Hepatocyte (in vitro differentiated cells): ENCODE measurements around the gene OR2S2.

Experiments
- EZH2 ChIP-seq: fragments of 200-600 bp; sonication (generic); IDR thresholded peaks from 2 replicates; pipeline ENCODE4 v1.6.1; 2016; ENCODE audit warnings: antibody characterized with exemption, mild to moderate bottlenecking, borderline replicate concordance
- TF ChIP-seq, protein P1 (sequence below): fragments of 200-600 bp; sonication (generic); IDR thresholded peaks from 2 replicates; pipeline ENCODE4 v1.5.1; 2016; ENCODE audit warnings: antibody characterized with exemption, mild to moderate bottlenecking; ENCODE audit not compliant: poor library complexity

GRCh38 chr9:35933550-35934067, 24.3 kb downstream of the OR2S2 start:
- TF ChIP-seq, protein P1, sequence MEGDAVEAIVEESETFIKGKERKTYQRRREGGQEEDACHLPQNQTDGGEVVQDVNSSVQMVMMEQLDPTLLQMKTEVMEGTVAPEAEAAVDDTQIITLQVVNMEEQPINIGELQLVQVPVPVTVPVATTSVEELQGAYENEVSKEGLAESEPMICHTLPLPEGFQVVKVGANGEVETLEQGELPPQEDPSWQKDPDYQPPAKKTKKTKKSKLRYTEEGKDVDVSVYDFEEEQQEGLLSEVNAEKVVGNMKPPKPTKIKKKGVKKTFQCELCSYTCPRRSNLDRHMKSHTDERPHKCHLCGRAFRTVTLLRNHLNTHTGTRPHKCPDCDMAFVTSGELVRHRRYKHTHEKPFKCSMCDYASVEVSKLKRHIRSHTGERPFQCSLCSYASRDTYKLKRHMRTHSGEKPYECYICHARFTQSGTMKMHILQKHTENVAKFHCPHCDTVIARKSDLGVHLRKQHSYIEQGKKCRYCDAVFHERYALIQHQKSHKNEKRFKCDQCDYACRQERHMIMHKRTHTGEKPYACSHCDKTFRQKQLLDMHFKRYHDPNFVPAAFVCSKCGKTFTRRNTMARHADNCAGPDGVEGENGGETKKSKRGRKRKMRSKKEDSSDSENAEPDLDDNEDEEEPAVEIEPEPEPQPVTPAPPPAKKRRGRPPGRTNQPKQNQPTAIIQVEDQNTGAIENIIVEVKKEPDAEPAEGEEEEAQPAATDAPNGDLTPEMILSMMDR = no peak
- no peak for TF ChIP-seq EZH2
